ENCODE data around the gene TXNRD2.

Gene TXNRD2

DNA sequence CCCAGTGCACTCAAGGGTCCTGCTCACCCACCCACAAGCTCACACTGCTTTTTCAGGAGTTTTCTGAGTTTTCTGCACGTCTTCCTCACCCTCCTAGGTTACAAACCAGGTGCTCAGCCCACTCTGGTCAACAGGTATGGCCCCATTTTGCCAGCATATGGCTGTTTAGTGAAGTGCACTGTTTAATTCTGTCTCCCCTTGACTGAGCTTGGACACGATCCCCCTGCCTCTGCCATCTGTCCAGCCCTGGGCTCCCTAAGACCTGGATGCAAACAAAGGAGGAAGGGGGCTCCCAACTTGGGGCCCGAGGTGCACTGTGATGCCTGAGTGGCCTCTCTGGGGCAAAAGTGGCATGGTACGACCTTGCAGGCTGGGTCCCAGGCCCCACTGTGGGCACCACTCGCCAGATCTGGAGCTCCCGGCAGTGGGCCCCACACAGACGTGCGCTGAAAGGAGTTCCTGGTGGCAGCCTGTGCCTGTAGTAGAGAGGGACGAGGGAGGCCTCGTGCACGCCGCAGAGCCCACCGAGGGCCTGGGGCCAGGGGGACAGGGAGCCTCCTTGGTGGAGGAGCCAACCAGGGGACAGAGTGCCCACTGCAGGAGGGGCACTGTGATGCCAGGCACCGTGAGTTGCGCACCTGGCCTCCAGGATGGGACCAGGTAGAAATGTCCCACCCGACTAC lies 37.3 kb downstream of the TXNRD2 start:
- TF ChIP-seq ZFX (IDR thresholded peaks at IDR 0.05) (no peak), CTCF (conservative IDR thresholded peaks at IDR 0.05) (no peak)
- no peak overlapping the region for H3K27ac ChIP-seq

DNA sequence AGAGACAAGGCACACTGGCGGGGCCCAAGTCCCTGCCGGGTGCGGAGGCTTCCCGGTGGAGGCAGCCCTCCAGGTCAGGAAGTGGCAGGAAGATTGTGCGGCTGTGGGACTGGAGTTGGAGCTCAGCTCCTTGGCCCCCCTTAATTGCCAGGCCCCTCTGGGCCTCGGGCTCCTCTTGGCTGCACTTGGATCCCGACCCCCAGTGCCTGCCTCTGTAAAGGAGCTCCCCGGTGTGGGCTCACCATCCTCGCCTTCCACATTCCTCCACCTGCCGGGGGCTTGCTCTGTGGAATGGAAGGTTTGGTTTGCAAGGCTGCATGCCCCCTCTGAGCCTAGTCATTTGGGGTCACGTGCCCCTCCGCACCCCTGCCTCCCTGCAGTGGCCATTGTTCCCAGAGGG lies 38.1 kb downstream of the TXNRD2 start:
- H3K27ac ChIP-seq, result no peak overlapping the region
- no peak for TF ChIP-seq CTCF (conservative IDR thresholded peaks at IDR 0.05)
- no peak for TF ChIP-seq ZFX (IDR thresholded peaks at IDR 0.05)

DNA sequence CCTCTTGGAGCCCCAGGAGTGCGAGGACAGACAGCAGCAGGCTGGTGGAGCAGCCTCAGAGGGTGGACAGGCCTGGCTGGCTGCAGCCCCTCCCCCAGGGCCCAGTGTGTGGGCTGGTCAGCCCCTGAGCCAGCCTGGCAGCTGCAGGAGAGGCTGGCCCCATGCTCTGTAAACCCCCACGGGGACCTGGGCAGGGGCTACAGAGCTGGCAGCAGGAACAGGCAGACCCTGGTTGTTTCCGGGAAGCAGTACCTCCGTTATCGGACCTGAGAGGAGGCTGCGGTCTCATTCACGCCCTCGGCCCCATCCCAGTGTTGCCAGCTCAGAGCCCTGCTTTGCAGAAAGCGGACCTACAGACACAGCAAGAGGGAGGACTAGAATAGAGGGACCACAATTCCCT lies 38.6 kb downstream of the TXNRD2 start:
- TF ChIP-seq CTCF (conservative IDR thresholded peaks at IDR 0.05) (no peak), ZFX (IDR thresholded peaks at IDR 0.05) (no peak)

DNA sequence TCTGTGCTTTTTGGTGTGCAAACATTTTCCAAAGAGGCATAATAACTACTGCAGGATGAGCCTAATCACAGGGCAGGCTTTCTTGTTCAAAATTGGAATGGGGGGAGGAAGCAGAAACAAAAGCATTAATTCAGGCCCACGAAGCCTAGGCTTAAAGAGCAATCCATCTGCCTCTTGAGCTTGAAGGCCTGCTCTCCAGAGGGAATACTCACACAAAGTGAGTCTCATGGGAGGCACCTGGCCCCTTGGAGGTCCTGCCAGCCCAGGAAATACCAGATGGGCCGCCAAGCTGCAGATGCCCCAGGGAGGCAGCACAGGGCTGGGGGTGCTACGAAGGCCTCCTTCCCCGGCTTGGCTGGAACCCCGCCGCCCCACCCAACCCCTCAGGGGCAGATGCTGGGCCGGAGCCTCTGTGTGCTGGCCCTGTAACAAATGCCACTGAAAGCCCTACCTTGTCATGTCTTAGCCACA lies 39.3 kb downstream of the TXNRD2 start:
- no peak overlapping the region for H3K27ac ChIP-seq
- TF ChIP-seq ZFX (IDR thresholded peaks at IDR 0.05) (no peak), CTCF (conservative IDR thresholded peaks at IDR 0.05) (no peak)

More for the DNA sequence above, 38.6 kb downstream of the TXNRD2 start:
- no peak overlapping the region for H3K27ac ChIP-seq

DNA sequence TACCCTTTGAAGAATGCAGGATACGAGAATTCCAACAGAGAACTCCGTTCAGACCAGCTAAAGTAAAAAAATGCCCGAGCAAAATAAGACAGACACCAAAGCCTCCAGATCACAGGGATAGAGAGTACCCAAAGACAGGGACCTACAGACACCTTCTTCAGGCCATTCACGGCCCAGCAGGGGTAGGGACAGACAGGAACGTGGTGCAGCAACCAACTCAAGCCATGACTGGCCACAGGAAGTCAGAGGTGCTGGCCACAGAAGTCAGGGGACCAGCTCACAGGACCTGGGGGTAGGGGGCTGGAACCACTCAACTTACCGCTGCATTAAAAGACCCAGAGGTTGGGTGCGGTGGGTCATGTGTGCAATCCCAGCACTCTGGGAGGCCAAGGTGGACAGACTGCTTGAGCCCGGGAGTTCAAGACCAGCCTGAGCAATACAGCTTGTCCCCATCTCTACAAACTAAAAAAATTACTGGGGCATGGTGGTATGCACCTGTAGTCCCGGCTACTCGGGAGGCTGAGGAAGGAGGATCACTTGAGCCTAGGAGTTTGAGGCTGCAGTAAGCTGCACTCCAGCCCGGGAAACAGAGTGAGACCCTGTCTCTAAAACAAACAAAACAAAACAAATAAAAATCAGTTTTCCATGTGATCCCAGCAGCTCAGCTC lies 39.9 kb downstream of the TXNRD2 start:
- TF ChIP-seq CTCF (conservative IDR thresholded peaks at IDR 0.05), result no peak
- no peak for TF ChIP-seq ZFX (IDR thresholded peaks at IDR 0.05)
- no peak overlapping the region for H3K27ac ChIP-seq

DNA sequence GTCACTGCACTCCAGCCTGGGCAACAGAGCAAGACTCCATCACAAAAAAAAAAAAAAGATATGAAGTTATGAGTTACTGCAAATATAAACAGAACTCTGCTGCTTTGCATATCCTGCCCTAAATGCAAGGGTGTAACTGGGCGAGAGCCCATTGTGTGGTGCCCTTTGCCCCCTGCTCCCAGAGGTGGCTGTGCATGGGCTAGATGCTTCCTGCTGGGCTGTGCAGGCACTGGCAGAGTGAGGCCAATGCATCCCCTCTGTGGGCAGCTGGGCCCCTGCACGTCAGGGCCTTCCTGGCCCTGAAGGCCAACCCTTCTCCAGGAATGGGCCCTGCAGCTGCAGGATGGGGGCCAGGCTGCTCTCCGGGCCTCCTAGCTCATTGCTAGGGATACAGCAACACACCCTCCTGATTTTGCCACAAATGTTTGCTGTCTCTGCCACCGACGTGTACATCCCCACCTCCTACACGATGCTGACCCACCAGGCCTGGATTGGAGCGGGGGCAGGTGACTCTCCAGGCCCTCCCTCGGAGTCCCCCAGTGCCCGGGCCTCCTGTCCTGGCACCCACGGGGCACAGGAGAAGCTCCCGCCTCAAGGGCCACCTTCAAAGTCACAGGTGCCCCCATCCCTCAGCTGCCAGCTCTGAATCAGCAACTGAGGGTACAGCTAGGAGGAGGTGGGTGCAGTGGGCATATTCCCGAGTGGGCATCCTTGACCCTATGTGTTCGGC lies 40.7 kb downstream of the TXNRD2 start:
- TF ChIP-seq CTCF (conservative IDR thresholded peaks at IDR 0.05) (no peak), ZFX (IDR thresholded peaks at IDR 0.05) (no peak)
- no peak overlapping the region for H3K27ac ChIP-seq

Data from C4-2B (cell line).